NCI-H1436 treated with DMSO at 0.1 percent for 48 hours (cell line): ENCODE results near the gene CYP2F1.
"Not testable (repeated sequence)": the region's sequence is repeated elsewhere in the genome, so short reads cannot be mapped to it uniquely, and the experiment has no call there.

ENCODE experiments used
- DNase-seq: peaks from one replicate; lab custom pipeline; 2025; lab: John Stamatoyannopoulos, UW

Gene CYP2F1

DNA sequence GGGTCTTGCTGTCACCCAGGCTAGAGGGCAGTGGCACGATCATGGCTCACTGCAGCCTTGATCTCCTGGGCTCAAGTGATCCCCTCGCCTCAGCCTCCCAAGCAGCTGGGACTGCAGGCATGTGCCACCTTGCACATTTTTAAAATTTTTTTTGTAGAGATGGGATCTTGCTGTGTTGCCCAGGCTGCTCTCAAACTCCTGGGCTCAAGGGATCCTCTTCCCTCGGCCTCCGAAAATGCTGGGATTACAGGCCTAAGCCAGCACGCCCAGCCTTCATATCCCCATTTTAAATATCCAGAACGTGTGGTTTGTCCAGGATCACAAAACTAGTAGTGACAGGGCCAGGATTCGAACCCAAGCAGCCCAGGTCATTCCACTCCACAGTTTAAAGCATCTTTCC lies 13.1 kb downstream of the CYP2F1 start:
- not testable (repeated sequence) for DNase-seq

DNA sequence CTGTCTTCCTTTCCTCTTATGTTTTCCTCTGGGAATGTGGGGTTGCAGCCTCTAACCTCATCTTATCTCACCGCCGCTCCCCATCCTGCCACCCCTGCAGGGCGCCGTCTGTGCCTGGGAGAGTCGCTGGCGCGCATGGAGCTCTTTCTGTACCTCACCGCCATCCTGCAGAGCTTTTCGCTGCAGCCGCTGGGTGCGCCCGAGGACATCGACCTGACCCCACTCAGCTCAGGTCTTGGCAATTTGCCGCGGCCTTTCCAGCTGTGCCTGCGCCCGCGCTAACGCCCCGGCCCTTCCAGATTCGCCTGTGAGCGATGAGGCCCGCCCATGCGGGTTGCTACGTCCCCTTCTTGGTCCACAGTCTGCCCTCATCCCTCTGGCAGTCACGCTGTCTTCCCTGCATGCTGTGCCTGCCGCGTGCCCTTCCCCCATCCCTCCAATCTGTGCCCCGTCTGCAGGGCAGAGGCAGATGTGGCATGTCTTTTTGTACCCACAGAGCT lies 13.6 kb downstream of the CYP2F1 start:
- not testable (repeated sequence) for DNase-seq

- DNase-seq = no peak
These were observed 14.5 kb downstream of the CYP2F1 start for GRCh38 chr19:41128692-41129091.

DNA sequence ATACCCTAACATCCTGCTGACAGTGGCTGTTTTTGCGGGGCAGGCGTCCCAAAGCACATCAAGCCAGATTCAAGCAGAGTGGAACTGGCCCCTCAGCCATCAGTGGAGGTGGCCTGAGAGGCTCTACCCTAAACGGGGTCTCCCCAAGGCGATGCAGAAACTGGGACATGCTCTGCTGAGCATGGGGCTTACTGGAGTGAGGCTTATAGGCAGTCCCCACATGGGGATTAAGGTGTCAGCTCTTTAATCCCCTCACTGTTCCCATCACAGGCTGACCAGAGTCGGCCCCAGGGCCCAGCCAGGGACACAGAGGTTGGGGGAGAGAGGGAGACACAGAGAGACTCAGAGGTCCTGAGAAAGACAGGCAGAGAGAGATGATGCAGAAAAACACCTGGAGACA lies 17.0 kb downstream of the CYP2F1 start:
- DNase-seq = no peak

GRCh38 chr19:41133260-41133659 lies 19.0 kb downstream of the CYP2F1 start:
- DNase-seq = no peak

- DNase-seq = no peak
These were observed 20.4 kb downstream of the CYP2F1 start for GRCh38 chr19:41134616-41135015.

DNA sequence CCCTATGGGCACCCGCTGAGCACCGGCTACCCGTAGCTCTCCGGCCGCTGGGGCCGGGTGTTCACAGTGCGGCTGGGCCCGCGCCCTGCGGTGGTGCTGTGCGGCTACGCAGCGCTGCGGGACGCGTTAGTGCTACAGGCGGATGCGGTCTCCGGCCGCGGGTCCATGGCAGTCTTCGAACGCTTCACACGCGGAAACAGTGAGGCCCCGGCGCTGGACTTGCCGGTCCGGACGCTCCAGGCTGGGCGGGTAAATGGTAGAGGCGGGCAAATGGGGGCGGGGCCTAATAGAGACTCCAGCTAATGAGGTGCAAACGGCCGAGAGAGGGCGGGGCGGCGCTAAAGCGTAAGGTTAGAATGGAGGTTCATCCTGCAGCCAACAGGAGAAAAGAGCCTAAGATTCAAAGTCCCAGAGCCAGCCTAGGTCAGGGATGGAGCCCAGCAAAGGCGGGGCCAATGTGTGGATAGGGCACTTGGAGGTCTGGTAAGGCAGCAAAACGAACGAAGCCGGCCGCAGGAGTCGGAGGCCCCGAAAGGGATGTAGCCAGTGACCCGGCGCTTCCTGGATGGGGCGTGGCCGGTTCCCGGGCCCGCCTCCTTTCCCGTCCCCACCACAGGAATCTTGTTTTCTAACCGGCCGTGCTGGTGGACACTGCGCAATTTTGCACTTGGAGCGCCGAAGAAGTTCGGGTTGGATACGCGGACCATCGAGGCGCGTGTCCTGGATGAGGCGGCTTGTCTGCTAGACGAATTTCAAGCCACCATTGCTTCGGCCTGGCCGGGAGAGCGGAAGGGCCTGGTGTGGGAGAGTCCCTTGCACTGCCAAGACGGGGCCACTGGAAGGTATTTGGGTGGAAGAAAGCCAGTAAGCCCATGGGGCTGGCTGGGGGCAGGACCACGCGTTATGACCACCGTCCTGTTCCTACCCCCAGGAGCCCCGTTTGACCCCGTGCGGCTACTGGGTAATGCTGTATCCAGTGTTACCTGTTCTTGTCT lies 21.5 kb downstream of the CYP2F1 start:
- DNase-seq = not testable (repeated sequence)

DNA sequence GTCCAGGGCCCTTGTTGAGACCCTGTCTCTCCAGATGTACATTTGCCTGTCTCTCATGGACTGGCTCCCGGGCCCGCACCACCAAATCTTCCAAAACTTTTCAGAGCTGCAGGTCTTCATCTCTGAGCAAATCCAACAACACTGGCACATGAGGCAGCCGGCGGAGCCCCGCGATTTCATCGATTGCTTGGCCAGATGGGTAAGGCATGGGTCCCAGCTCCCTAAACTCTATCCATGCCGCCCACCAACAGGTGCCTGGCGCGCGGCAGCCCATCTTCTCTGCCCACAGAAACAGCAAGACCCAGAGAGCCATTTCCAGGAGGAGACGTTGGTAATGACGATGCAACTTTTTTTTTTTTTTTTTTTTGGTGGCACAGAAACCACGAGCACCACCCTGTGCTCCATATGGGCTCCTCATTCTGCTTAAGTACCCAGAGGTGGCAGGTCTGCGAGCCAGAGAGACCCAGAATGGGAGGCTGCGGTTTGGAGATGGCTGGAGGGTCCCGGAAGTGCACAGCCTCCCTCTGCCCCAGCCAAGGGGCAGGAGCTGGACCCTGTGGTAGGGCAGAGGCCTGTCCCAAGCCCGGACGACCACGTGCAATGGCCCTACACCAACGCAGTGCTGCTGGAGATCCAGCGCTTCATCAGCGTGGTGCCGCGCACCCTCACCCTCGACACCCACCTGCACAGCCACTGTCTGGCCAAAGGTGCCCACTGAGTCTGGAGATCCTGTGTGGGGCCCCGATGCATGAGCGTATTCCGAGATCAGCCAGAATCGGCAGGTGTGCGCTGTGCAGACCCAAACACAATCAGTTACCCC lies 22.6 kb downstream of the CYP2F1 start:
- no peak for DNase-seq

GRCh38 chr19:41144403-41144802 lies 30.2 kb downstream of the CYP2F1 start:
- no peak for DNase-seq

DNA sequence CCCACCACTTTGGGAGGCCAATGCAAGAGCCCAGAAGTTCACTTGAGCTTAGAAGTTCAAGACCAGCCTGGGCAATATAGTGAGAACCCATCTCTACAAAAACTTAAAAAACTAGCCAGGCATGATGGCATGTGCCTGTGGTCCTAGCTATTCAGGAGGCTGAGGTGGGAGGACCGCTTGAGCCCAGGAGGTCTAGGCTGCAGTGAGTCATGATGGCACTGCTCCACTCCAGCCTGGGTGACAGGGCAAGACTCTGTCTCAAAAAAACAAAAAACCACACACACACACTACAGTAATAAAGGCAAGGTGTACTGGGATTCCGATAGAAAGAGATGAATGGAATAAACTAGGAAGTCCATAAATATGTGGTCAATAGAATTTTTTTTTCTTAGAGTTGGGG lies 35.6 kb downstream of the CYP2F1 start:
- no peak for DNase-seq

GRCh38 chr19:41150986-41151385 lies 36.8 kb downstream of the CYP2F1 start:
- not testable (repeated sequence) for DNase-seq

- no peak for DNase-seq
These were observed 39.8 kb downstream of the CYP2F1 start for GRCh38 chr19:41154060-41154459.

- no peak for DNase-seq
These were observed 42.0 kb downstream of the CYP2F1 start for GRCh38 chr19:41156207-41156606.

- no peak for DNase-seq
These were observed 45.6 kb downstream of the CYP2F1 start for GRCh38 chr19:41159881-41160280.

GRCh38 chr19:41161903-41162302 lies 47.7 kb downstream of the CYP2F1 start:
- no peak for DNase-seq

- DNase-seq = no peak
These were observed 52.9 kb downstream of the CYP2F1 start for GRCh38 chr19:41166944-41167804.

GRCh38 chr19:41172297-41173164 lies 58.3 kb downstream of the CYP2F1 start:
- no peak for DNase-seq

DNA sequence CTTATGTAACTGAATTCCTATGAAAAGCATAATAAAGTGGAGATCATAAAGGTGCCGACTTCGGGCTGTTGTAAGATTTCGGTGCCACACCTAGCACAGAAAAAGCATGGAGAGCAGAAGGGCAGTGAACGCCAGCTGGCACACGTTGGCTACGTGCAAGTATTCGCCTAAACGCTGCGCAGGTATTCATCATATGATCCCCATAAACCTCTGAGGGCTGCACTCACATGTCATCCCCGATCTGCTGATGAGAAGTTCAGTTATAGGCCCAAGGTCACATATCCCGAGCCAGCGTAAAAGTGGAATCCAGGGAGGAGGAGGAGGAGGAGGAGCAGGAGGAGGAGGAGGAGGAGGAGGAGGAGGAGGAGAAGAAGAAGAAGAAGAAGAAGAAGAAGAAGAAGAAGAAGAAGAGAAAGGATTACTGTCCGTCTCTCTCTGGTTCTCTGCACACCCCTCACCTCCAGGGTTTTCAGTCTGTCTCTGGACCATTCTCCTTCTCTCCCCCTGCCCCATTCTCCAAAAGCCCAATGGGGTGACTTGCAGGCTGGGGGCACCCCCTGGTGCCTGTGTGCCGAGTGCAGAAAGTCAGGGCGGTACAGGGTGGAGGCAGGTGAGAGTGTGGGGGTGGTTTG lies 60.2 kb downstream of the CYP2F1 start:
- DNase-seq = no peak

DNA sequence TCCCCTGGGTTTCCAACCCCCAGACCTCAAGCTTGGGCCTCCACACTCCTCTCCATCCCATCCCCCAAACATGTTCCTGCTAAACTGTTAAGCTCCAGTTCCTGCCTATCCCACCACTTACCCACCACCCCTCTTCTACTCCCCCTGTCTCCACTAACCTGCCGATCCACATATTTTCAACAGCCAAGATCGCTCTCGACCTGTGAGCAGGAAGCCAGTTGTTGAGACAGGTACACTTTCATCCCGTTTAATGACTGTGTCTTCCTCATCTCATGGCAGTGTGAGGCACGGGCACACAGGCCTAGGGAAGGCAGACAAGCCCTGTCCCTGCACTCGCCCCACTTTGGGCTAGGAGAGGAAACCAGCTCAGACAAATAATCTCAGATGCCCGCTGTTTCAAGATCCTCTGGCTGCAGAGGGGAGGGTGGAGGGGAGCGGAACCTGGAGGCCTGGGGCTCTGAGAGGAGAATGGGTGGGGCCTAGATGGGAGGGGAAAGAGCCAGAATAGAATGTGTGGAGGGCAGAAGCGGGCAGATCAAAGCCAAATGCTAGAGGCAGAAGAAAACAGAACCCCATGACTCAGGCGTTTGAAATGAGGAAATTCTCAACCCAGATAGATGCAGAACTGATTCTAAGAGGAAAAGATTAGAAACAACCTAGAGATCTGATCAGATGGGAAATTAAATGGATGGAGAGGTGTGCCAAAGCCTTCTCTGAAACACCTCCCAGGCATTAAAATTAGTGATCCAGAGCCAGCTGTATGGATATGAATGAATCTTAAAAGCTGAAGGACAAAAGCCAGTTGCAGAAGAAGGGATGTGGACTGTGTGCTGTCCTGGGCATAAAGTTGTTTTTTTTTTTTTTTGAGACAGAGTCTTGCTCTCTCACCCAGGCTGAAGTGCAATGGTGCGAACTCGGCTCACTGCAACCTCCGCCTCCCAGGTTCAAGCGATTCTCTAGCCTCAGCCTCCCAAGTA lies 61.9 kb downstream of the CYP2F1 start:
- no peak for DNase-seq
